NOMO-1 treated with DMSO at 0.1 percent for 48 hours (cell line): ENCODE results near the gene RHBDF1.

Experiments used
- DNase-seq: peaks from one replicate; lab custom pipeline; 2025; ENCODE audit not compliant: unreplicated experiment; lab: John Stamatoyannopoulos, UW

RHBDF1 gene

DNA sequence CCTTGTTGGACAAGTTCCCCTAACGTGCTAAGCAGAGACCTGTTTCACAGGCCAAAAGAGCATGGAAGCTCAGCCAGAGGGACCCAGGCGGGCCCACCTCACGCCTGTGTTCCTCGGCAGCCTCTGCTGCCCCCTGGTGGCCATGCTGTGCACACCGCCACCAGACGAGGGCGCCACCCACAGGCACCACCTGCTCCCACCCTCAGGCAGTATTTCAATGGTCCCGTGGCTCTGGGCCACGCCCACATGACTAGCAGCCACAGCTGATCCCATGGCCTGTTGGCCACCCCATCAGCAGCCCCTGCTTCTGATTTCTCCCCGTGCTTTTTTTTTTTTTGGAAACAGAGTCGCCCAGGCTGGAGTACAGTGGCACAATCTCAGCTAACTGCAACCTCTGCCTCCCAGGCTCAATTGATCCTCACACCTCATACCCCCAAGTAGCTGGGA, 24.5 kb upstream of the RHBDF1 start:
- DNase-seq: peak; percentile 85

- DNase-seq: no peak
Observed at GRCh38 chr16:94918-95265, 22.5 kb upstream of the RHBDF1 start.

- DNase-seq: no peak
Observed at GRCh38 chr16:92431-93339, 20.3 kb upstream of the RHBDF1 start.

DNA sequence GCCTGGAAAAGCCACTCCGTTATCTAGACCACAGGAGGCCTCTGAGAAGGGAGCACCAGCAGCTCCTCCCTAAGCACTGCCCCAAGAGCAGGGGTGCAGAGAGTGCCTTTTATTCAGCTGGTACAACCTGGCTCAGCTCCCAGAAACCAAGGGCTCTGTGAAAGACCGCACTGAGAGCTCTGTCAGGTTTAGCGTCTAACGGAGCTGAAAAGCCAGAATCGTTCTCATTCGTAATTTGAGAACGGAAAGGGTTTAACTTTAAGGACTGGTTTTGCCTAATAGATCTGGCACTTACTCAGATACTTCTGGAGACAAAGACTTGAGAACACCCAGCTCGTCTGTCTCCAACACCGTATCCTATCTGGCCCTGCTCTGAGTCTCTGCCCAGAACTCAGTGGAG, 19.1 kb upstream of the RHBDF1 start:
- DNase-seq: no peak

DNA sequence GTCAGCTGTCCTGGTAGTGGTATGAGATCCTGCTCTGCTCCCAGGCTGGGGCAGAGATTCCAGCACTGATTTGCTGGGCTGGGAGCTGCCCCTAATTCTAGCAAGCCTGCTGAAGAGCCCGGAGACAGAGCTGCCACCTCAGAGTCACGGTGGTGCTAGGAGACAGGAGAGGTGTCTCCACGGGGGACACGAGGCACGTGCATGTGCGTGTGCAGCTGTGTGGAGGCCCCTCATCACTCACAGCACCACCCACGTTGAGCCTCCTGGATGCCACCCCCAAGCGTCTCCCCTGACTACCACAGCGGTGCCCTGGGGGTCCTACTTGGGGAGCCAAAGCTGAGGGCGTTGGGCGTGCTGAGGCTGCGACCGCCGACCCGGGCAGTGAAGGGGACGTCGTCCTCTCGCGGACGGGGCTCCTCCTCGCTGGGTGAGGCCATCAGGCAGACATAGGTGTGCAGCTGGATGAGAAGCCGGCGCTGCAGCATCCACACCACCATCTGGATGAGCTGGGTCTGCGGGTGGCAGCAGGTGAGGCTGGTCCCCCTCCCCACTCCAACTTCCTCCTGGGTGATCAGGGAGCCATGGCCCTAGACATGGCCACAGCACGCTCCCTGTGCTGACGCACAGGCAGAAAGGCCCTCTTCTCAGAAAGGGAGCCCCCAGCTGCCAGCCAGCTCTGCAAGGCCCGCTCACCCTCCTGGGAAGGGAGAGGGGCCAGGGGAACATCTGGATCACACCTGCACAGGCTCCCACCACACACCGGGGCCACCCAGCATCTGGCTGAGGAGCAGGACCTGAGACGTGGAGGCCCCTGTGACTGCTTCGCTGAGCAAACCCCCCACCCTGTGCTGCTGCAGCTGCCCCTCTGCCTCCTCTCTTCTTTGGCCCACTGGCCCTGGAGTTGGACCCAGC, 17.2 kb upstream of the RHBDF1 start:
- no peak for DNase-seq

GRCh38 chr16:88613-89012, 16.2 kb upstream of the RHBDF1 start:
- no peak for DNase-seq

GRCh38 chr16:86483-86952, 14.1 kb upstream of the RHBDF1 start:
- no peak for DNase-seq

DNA sequence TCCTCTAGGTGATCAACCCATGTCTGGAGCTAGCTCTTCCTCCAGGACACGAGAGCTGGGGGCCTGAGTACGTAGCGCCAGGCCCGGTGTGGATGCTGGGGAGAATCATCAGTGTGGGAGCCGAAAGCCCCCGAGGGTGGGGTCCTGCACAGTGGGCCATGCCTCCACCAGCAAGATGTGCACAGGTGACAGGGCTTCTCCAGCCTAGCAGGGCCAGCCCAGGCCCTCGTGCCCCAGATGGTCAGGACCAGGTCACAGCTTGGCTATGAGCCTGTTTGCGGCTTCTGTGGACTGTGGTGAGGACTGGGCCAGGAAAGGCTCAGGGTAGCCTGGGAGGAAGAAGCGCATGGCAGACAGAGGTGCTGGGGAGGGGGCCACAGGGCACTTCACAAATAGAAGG, 13.4 kb upstream of the RHBDF1 start:
- DNase-seq: no peak

DNA sequence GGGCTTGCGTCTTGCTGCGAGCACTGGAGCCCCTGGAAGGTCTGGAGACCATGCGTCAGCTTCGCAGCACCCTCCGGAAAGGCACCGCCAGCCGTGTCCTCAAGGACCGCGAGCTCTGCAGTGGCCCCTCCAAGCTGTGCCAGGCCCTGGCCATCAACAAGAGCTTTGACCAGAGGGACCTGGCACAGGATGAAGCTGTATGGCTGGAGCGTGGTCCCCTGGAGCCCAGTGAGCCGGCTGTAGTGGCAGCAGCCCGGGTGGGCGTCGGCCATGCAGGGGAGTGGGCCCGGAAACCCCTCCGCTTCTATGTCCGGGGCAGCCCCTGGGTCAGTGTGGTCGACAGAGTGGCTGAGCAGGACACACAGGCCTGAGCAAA, 13.0 kb upstream of the RHBDF1 start:
- no peak for DNase-seq

- DNase-seq: peak; percentile 11
Observed at GRCh38 chr16:84718-85406, 12.4 kb upstream of the RHBDF1 start.

GRCh38 chr16:83781-84615, 11.6 kb upstream of the RHBDF1 start:
- DNase-seq: no peak

DNA sequence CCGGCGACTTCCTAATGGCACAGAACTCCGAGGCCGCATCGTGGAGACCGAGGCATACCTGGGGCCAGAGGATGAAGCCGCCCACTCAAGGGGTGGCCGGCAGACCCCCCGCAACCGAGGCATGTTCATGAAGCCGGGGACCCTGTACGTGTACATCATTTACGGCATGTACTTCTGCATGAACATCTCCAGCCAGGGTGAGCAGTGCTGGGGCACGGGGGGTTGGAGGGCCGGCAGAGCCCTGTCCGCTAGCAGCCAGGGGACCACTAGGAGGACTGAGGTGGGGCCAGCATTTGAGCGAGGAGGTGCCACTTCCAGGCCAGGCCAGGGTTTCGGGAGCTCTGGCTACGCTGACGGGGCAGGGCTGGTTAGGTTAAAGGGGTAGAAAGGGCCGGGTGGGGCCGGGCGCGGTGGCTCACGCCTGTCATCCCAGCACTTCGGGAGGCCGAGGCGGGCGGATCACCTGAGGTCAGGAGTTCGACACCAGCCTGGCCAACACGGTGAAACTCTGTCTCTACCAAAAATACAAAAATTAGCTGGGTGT, 10.7 kb upstream of the RHBDF1 start:
- DNase-seq: no peak

DNA sequence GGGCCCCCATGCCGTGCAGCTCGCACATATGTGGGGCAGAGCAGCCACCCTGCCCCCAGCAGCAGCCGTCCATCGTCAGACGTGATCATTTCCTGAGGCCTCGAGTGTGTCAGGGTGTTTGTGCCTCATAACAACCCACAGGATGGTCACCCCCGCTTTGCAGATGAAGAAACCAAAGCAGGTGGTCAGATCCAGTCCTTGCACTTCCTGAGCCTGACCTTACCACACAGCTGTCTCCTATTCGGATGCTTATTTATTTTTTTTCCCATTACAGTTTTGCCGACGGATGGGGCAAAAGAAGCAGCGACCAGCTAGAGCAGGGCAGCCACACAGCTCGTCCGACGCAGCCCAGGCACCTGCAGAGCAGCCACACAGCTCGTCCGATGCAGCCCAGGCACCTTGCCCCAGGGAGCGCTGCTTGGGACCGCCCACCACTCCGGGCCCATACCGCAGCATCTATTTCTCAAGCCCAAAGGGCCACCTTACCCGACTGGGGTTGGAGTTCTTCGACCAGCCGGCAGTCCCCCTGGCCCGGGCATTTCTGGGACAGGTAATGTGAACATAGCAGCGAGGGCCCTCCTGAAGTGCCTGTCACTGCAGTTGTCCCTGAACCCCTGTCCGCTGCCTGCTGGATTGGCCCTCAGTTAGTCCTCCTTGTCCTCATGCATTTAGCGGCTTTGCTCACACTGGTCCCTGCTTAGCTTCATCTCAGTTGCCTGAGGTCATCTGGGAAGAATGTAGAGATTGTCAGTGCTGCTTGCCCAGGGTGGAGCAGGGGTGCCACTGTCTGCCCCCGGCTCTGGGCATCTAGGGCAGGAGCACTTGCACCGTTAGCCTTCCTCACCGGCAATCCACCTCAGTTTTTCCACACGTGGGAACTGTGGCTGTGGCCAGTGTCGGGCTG, 7.0 kb upstream of the RHBDF1 start:
- no peak for DNase-seq

- DNase-seq: no peak
Observed at GRCh38 chr16:78444-79150, 6.2 kb upstream of the RHBDF1 start.

- peak; percentile 58 for DNase-seq
Observed at GRCh38 chr16:77807-78443, 5.5 kb upstream of the RHBDF1 start, which contains the start of gene MPG. Gene MPG (plus strand): TSS chr16:78225. CDS start chr16:78310, 85 bp downstream.

GRCh38 chr16:77273-77806, 4.9 kb upstream of the RHBDF1 start:
- DNase-seq: peak; percentile 35

- DNase-seq: no peak
Observed at GRCh38 chr16:76535-77272, 4.3 kb upstream of the RHBDF1 start.
